MG63 (cell line): ENCODE data around the gene FAM234B. TPM values are rescaled to one million over a fixed set of nuclear protein-coding genes. Genes with fewer than 3 reads are reported as not detected.

Experiments used
- DNase-seq: peaks from one replicate; pipeline ENCODE4 v3.0.0-alpha.2; 2020
- H3K27me3 ChIP-seq: fragments of 250-450 bp; sonication (Bioruptor Pico); 2 replicates; pipeline ENCODE4 v1.5.1; 2020; ENCODE audit warnings: mild to moderate bottlenecking, moderate library complexity
- H3K36me3 ChIP-seq: fragments of 250-450 bp; sonication (Bioruptor Pico); 2 replicates; pipeline ENCODE4 v1.5.1; 2020; ENCODE audit warnings: mild to moderate bottlenecking, moderate library complexity
- H3K4me3 ChIP-seq: fragments of 250-450 bp; sonication (Bioruptor Pico); 2 replicates; pipeline ENCODE4 v1.5.1; 2020; ENCODE audit warnings: mild to moderate bottlenecking, moderate library complexity
- H3K9me3 ChIP-seq: fragments of 250-450 bp; sonication (Bioruptor Pico); 2 replicates; pipeline ENCODE4 v1.5.1; 2020; ENCODE audit warnings: mild to moderate bottlenecking, moderate library complexity
- total RNA-seq: library from RNA; depleted of rRNA; stranded (reverse); fragments of >200 nt; shearing (Covaris generic); gene quantifications from 2 replicates; pipeline ENCODE4 v1.2.3, GENCODE V29; 2014; ENCODE audit warnings: low replicate concordance; rRNA removed

The FAM234B gene
- total RNA-seq, result 0.20 and 2.4 TPM in 2 replicates

GRCh38 chr12:13044002-13044905 is at the start of gene FAM234B:
Gene FAM234B, plus strand, starts transcription at chr12:13044381. Its CDS starts 23 bp downstream, at chr12:13044404.
- Histone ChIP-seq H3K36me3 (no peaks in the 10 kb centered on the region), H3K4me3 (peak within 1 kb of the TSS; percentile 95), H3K27me3 (no peaks in the 10 kb centered on the region), H3K9me3 (no peaks in the 10 kb centered on the region)
- peak; percentile 75 for DNase-seq

- Histone ChIP-seq H3K36me3 (no peaks in the 10 kb centered on the region; the same call in 1 of the 2 replicates), H3K9me3 (no peaks in the 10 kb centered on the region), H3K4me3 (no peak overlapping the region), H3K27me3 (no peaks in the 10 kb centered on the region)
- no peak for DNase-seq
Measured at GRCh38 chr12:12995088-12995487, 49.1 kb upstream of the FAM234B start.

GRCh38 chr12:12996209-12996608 is 48.0 kb upstream of the FAM234B start:
- H3K4me3 ChIP-seq, result no peak overlapping the region
- H3K36me3 ChIP-seq, result no peaks in the 10 kb centered on the region; the same call in 1 of the 2 replicates

GRCh38 chr12:12997156-12997555 is 47.0 kb upstream of the FAM234B start:
- Histone ChIP-seq H3K36me3 (no peaks in the 10 kb centered on the region; the same call in 1 of the 2 replicates), H3K27me3 (no peaks in the 10 kb centered on the region), H3K9me3 (no peaks in the 10 kb centered on the region), H3K4me3 (no peak overlapping the region)
- no peak for DNase-seq

More at GRCh38 chr12:12996209-12996608, 48.0 kb upstream of the FAM234B start:
- Histone ChIP-seq H3K9me3 (no peaks in the 10 kb centered on the region), H3K27me3 (no peaks in the 10 kb centered on the region)
- DNase-seq, result no peak

- H3K36me3 ChIP-seq, result no peaks in the 10 kb centered on the region; the same call in 1 of the 2 replicates
- H3K4me3 ChIP-seq, result no peak overlapping the region
- no peaks in the 10 kb centered on the region for H3K9me3 ChIP-seq
- H3K27me3 ChIP-seq, result no peaks in the 10 kb centered on the region
- no peak for DNase-seq
Measured at GRCh38 chr12:12997734-12998133, 46.4 kb upstream of the FAM234B start.

GRCh38 chr12:12998248-12998647 is 45.9 kb upstream of the FAM234B start:
- DNase-seq, result no peak
- no peak overlapping the region for H3K4me3 ChIP-seq
- H3K9me3 ChIP-seq, result no peaks in the 10 kb centered on the region
- H3K27me3 ChIP-seq, result no peaks in the 10 kb centered on the region
- no peaks in the 10 kb centered on the region; the same call in 1 of the 2 replicates for H3K36me3 ChIP-seq

- peak; percentile 28 for DNase-seq
- Histone ChIP-seq H3K27me3 (no peaks in the 10 kb centered on the region), H3K4me3 (peak overlapping the region; percentile 80), H3K36me3 (no peaks in the 10 kb centered on the region; the same call in 1 of the 2 replicates), H3K9me3 (no peaks in the 10 kb centered on the region)
Measured at GRCh38 chr12:12999271-12999958, 44.8 kb upstream of the FAM234B start.

- Histone ChIP-seq H3K4me3 (peak within 1 kb of the TSS; percentile 80), H3K27me3 (no peaks in the 10 kb centered on the region), H3K9me3 (no peaks in the 10 kb centered on the region), H3K36me3 (no peaks in the 10 kb centered on the region; the same call in 1 of the 2 replicates)
- DNase-seq, result peak; percentile 87
Measured at GRCh38 chr12:12999959-13000615, 44.1 kb upstream of the FAM234B start, which contains the start of gene HEBP1. Gene HEBP1, minus strand, starts transcription at chr12:13000265. Its CDS starts 151 bp downstream, at chr12:13000114.

GRCh38 chr12:13000616-13000924 is 43.6 kb upstream of the FAM234B start:
- Histone ChIP-seq H3K27me3 (no peaks in the 10 kb centered on the region), H3K4me3 (peak overlapping the region; percentile 80), H3K36me3 (no peaks in the 10 kb centered on the region; the same call in 1 of the 2 replicates), H3K9me3 (no peaks in the 10 kb centered on the region)
- DNase-seq, result no peak

- H3K27me3 ChIP-seq, result no peaks in the 10 kb centered on the region
- DNase-seq, result peak; percentile 43
- H3K9me3 ChIP-seq, result no peaks in the 10 kb centered on the region
- no peaks in the 10 kb centered on the region; the same call in 1 of the 2 replicates for H3K36me3 ChIP-seq
- H3K4me3 ChIP-seq, result peak overlapping the region; percentile 80
Measured at GRCh38 chr12:13000925-13001774, 43.0 kb upstream of the FAM234B start.

GRCh38 chr12:13001775-13002040 is 42.5 kb upstream of the FAM234B start:
- Histone ChIP-seq H3K36me3 (no peaks in the 10 kb centered on the region; the same call in 1 of the 2 replicates), H3K9me3 (no peaks in the 10 kb centered on the region), H3K27me3 (no peaks in the 10 kb centered on the region), H3K4me3 (peak overlapping the region; percentile 80)
- DNase-seq, result no peak

GRCh38 chr12:13002301-13003097 is 41.7 kb upstream of the FAM234B start:
- Histone ChIP-seq H3K27me3 (no peaks in the 10 kb centered on the region), H3K4me3 (no peak overlapping the region)

GRCh38 chr12:13004361-13004760 is 39.8 kb upstream of the FAM234B start:
- Histone ChIP-seq H3K4me3 (no peak overlapping the region), H3K36me3 (no peaks in the 10 kb centered on the region), H3K27me3 (no peaks in the 10 kb centered on the region), H3K9me3 (no peaks in the 10 kb centered on the region)
- no peak for DNase-seq

More at GRCh38 chr12:13002301-13003097, 41.7 kb upstream of the FAM234B start:
- no peak for DNase-seq
- Histone ChIP-seq H3K36me3 (no peaks in the 10 kb centered on the region), H3K9me3 (no peaks in the 10 kb centered on the region)

GRCh38 chr12:13004986-13005385 is 39.2 kb upstream of the FAM234B start:
- no peak for DNase-seq
- no peaks in the 10 kb centered on the region for H3K36me3 ChIP-seq
- no peak overlapping the region for H3K4me3 ChIP-seq
- H3K27me3 ChIP-seq, result no peaks in the 10 kb centered on the region
- H3K9me3 ChIP-seq, result no peaks in the 10 kb centered on the region

GRCh38 chr12:13005649-13006048 is 38.5 kb upstream of the FAM234B start:
- no peaks in the 10 kb centered on the region for H3K27me3 ChIP-seq
- no peaks in the 10 kb centered on the region for H3K9me3 ChIP-seq
- H3K4me3 ChIP-seq, result no peak overlapping the region
- no peak for DNase-seq
- H3K36me3 ChIP-seq, result no peaks in the 10 kb centered on the region
